Subcutaneous abdominal adipose tissue (tissue), 5 donors: Measurements from ENCODE around the gene SUDS3.

ENCODE experiments used
- H3K27ac ChIP-seq: one replicate; pipeline ENCODE4 v1.7.0; 2013; ENCODE audit warnings: low read depth, mild to moderate bottlenecking, inconsistent platforms, low read length, moderate library complexity
- H3K27me3 ChIP-seq, 5 donors: one replicate each; pipeline ENCODE4 v1.7.0; 2013; ENCODE audit warnings: low read length in 5 of 5, inconsistent platforms in 1 of 5; ENCODE audit not compliant: control insufficient read depth in 5 of 5, insufficient read depth in 4 of 5
- H3K36me3 ChIP-seq, 5 donors: one replicate each; pipeline ENCODE4 v1.7.0; 2013; ENCODE audit warnings: low read length in 5 of 5; ENCODE audit not compliant: control insufficient read depth in 5 of 5, insufficient read depth in 5 of 5
- H3K4me1 ChIP-seq, 5 donors: one replicate each; pipeline ENCODE4 v1.7.0; 2013; ENCODE audit warnings: low read length in 5 of 5, mild to moderate bottlenecking in 3 of 5, moderate library complexity in 1 of 5; ENCODE audit not compliant: control insufficient read depth in 5 of 5, insufficient read depth in 5 of 5
- H3K4me3 ChIP-seq, 5 donors: one replicate each; pipeline ENCODE4 v1.7.0; 2013; ENCODE audit warnings: low read length in 5 of 5, low read depth in 1 of 5
- H3K9ac ChIP-seq, 5 donors: one replicate each; pipeline ENCODE4 v1.7.0; 2013; ENCODE audit warnings: low read length in 5 of 5, mild to moderate bottlenecking in 4 of 5, moderate library complexity in 3 of 5
- H3K9me3 ChIP-seq, 5 donors: one replicate each; pipeline ENCODE4 v1.7.0; 2013; ENCODE audit warnings: low read length in 5 of 5; ENCODE audit not compliant: control insufficient read depth in 5 of 5
- donor health status: healthy.
- donor health status: healthy.
- donor health status: healthy.
- donor health status: healthy.
- donor health status: healthy.

Gene SUDS3

GRCh38 chr12:118418385-118419057 lies 42.2 kb downstream of the SUDS3 start:
- no peaks in the 10 kb centered on the region for H3K27me3 ChIP-seq
- no peak overlapping the region for H3K27ac ChIP-seq
- H3K36me3 ChIP-seq = peaks cover 18 to 44% (median 35%) of the 10 kb centered on the region in 5 donors
- no peaks in the 10 kb centered on the region for H3K9me3 ChIP-seq
- no peak overlapping the region for H3K9ac ChIP-seq
- no peaks in the 10 kb centered on the region for H3K4me1 ChIP-seq
- no peak overlapping the region for H3K4me3 ChIP-seq

- H3K27ac ChIP-seq = no peak overlapping the region
- H3K9me3 ChIP-seq = no peaks in the 10 kb centered on the region
These were observed 44.3 kb downstream of the SUDS3 start for GRCh38 chr12:118420673-118421072.

GRCh38 chr12:118424884-118425283 lies 48.5 kb downstream of the SUDS3 start:
- Histone ChIP-seq H3K27me3 (no peaks in the 10 kb centered on the region), H3K36me3 (peaks cover 0 to 4% (median 0%) of the 10 kb centered on the region in 5 donors), H3K9me3 (peaks cover 0 to 3% (median 0%) of the 10 kb centered on the region in 5 donors), H3K9ac (no peak overlapping the region), H3K27ac (no peak overlapping the region), H3K4me1 (peaks cover 0 to 11% (median 8%) of the 10 kb centered on the region in 5 donors), H3K4me3 (no peak overlapping the region)

More at GRCh38 chr12:118420673-118421072, 44.3 kb downstream of the SUDS3 start:
- Histone ChIP-seq H3K4me1 (peaks cover 0 to 3% (median 0%) of the 10 kb centered on the region in 5 donors), H3K4me3 (no peak overlapping the region), H3K27me3 (no peaks in the 10 kb centered on the region), H3K9ac (no peak overlapping the region), H3K36me3 (peaks cover 6 to 23% (median 14%) of the 10 kb centered on the region in 5 donors)

- Histone ChIP-seq H3K9me3 (peaks cover 0 to 3% (median 0%) of the 10 kb centered on the region in 5 donors), H3K4me1 (peaks cover 0 to 11% (median 8%) of the 10 kb centered on the region in 5 donors)
These were observed 49.0 kb downstream of the SUDS3 start for GRCh38 chr12:118425364-118425763.

GRCh38 chr12:118427819-118428218 lies 51.5 kb downstream of the SUDS3 start:
- Histone ChIP-seq H3K27ac (no peak overlapping the region), H3K4me1 (peaks cover 0 to 11% (median 8%) of the 10 kb centered on the region in 5 donors), H3K9me3 (peaks cover 0 to 3% (median 0%) of the 10 kb centered on the region in 5 donors), H3K4me3 (no peak overlapping the region), H3K9ac (no peak overlapping the region), H3K27me3 (no peaks in the 10 kb centered on the region), H3K36me3 (peaks cover 0 to 4% (median 0%) of the 10 kb centered on the region in 5 donors)

More at GRCh38 chr12:118425364-118425763, 49.0 kb downstream of the SUDS3 start:
- Histone ChIP-seq H3K36me3 (peaks cover 0 to 4% (median 0%) of the 10 kb centered on the region in 5 donors), H3K4me3 (no peak overlapping the region), H3K9ac (no peak overlapping the region), H3K27ac (no peak overlapping the region), H3K27me3 (no peaks in the 10 kb centered on the region)

DNA sequence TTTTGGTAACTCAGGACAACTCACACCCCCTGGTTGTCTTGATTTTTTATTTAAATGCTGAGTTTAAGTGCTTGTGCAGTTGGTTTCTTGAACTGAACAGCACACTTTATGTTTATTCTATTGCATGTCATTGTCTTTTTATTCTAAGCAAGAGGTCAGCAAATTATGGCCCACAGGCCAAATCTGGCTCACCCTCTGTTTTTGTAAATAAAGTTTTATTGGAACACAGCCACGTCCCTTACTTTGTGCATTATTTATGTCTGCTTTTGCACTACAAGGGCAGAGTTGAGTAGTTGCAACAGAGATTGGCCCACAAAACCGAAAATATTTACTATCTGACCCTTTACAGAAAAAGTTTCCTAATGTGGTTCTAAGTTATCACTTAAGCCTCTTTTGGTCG lies 52.3 kb downstream of the SUDS3 start:
- peaks cover 0 to 17% (median 8%) of the 10 kb centered on the region in 5 donors for H3K4me1 ChIP-seq
- H3K27me3 ChIP-seq = no peaks in the 10 kb centered on the region
- no peak overlapping the region for H3K4me3 ChIP-seq
- no peak overlapping the region for H3K27ac ChIP-seq
- H3K9me3 ChIP-seq = peaks cover 0 to 3% (median 0%) of the 10 kb centered on the region in 5 donors
- no peak overlapping the region for H3K9ac ChIP-seq
- H3K36me3 ChIP-seq = peaks cover 0 to 4% (median 0%) of the 10 kb centered on the region in 5 donors

DNA sequence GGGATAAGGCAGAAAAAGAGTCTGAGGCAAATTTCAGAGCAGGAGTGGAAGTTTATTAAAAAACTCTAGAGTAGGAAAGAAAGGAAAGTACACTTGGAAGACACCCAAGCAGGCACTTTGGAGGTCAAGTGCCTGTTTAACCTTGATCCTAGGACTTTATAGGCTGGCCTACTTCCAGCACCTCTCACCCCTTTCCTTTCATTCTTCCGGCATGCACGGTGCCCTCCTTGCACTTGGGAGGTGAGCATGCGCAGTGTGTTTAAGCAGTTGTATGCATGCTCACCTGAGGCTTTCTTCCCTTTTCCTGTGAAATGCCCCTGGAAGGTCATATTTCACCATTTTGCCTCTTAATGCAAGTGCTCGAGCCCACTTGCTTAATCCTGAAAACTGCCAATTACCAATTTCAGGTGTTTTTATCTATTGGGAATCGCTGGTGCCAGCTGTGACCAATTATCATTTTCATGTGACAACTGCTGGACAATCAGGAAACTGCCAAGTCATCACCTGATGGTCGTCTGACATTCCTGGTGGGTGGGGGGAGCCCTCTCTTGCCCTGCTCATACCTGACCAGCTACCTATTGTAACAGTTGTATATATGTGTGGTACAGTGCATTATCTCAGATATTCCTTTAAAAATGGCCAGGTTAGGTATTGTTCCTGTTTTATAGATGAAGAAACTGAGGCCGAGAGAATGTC lies 53.5 kb downstream of the SUDS3 start:
- Histone ChIP-seq H3K9me3 (peaks cover 0 to 3% (median 0%) of the 10 kb centered on the region in 5 donors), H3K27ac (no peak overlapping the region), H3K36me3 (peaks cover 0 to 4% (median 0%) of the 10 kb centered on the region in 5 donors), H3K4me1 (peaks cover 0 to 17% (median 8%) of the 10 kb centered on the region in 5 donors), H3K27me3 (no peaks in the 10 kb centered on the region), H3K9ac (no peak overlapping the region), H3K4me3 (no peak overlapping the region)

- no peak overlapping the region for H3K9ac ChIP-seq
- peaks cover 0 to 4% (median 0%) of the 10 kb centered on the region in 5 donors for H3K36me3 ChIP-seq
- H3K4me3 ChIP-seq = no peak overlapping the region
- peaks cover 0 to 3% (median 0%) of the 10 kb centered on the region in 5 donors for H3K9me3 ChIP-seq
- no peaks in the 10 kb centered on the region for H3K27me3 ChIP-seq
- peaks cover 0 to 17% (median 4%) of the 10 kb centered on the region in 5 donors for H3K4me1 ChIP-seq
- no peak overlapping the region for H3K27ac ChIP-seq
These were observed 54.2 kb downstream of the SUDS3 start for GRCh38 chr12:118430516-118430915.

DNA sequence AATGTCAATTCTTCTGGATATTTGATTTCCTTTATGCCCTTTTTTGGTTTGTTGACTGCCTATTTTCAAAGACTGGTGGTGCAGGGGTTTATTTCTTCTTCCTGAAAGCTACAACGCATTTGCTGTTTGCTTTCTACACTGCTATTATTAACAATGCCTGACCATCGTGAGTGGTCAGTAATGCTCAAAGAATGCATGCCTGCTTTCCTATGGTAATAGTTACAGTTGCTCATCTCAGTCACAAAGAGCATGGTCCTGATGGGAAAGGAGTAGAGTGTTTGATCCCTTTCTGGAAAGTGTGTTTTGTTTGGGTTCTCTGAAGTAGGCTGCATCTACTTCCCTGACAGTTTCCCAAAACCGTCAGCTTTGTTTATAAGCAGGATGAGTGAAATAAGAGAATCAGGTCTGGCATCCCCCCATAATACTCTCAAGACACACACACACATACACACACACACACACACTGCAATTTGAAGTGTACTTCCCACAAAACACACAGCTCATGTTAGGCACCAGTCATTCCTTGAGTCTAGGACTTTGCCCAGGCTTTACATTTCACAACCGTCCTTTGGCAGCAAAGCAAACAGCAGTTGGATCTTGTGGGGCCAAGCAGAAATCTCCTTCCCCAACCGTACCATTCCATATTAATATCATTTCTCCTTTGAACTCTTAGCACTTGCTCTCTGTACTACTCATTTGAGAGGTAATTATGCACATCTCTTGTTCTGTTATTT lies 56.6 kb downstream of the SUDS3 start:
- H3K9me3 ChIP-seq = no peaks in the 10 kb centered on the region

More for the DNA sequence above, 56.6 kb downstream of the SUDS3 start:
- no peak overlapping the region for H3K27ac ChIP-seq
- H3K4me1 ChIP-seq = peaks cover 0 to 17% (median 4%) of the 10 kb centered on the region in 5 donors
- H3K27me3 ChIP-seq = no peaks in the 10 kb centered on the region
- no peak overlapping the region for H3K9ac ChIP-seq
- no peak overlapping the region for H3K4me3 ChIP-seq
- no peaks in the 10 kb centered on the region for H3K36me3 ChIP-seq
